Coronary artery (tissue), 2 donors: ENCODE measurements around the gene UBTF.

Source experiments
- DNase-seq: peaks from one replicate; pipeline ENCODE4 v3.0.0-alpha.2; 2017; ENCODE audit warnings: low spot score
- H3K27ac ChIP-seq, 2 donors: fragments of 200-600 bp; sonication (generic); one replicate each; pipeline ENCODE4 v1.5.1; 2016 to 2019
- H3K4me3 ChIP-seq: fragments of 200-600 bp; sonication (generic); 2 replicates; pipeline ENCODE4 v1.5.1; 2016; ENCODE audit warnings: mild to moderate bottlenecking, moderate library complexity
- CTCF ChIP-seq: fragments of 200-600 bp; sonication (generic); IDR thresholded peaks from one replicate; pipeline ENCODE4 v1.5.1; 2019; ENCODE audit warnings: antibody characterized with exemption

UBTF gene

GRCh38 chr17:44254361-44255095 lies 35.1 kb upstream of the UBTF start:
- Histone ChIP-seq H3K27ac (no peak overlapping the region), H3K4me3 (no peak overlapping the region)
- no peak for TF ChIP-seq CTCF
- no peak for DNase-seq

GRCh38 chr17:44253006-44253405 lies 33.5 kb upstream of the UBTF start:
- no peak for DNase-seq
- no peak overlapping the region for H3K27ac ChIP-seq
- H3K4me3 ChIP-seq: no peak overlapping the region
- no peak for TF ChIP-seq CTCF

GRCh38 chr17:44251062-44251461 lies 31.6 kb upstream of the UBTF start:
- no peak for TF ChIP-seq CTCF
- Histone ChIP-seq H3K27ac (no peak overlapping the region), H3K4me3 (no peak overlapping the region)
- no peak for DNase-seq

GRCh38 chr17:44249501-44250246 lies 30.2 kb upstream of the UBTF start:
- TF ChIP-seq CTCF: no peak
- DNase-seq: no peak
- no peak overlapping the region for H3K4me3 ChIP-seq
- H3K27ac ChIP-seq: no peak overlapping the region

GRCh38 chr17:44247876-44248736 lies 28.6 kb upstream of the UBTF start:
- H3K4me3 ChIP-seq: no peak overlapping the region
- no peak overlapping the region for H3K27ac ChIP-seq
- TF ChIP-seq CTCF: no peak
- no peak for DNase-seq

- no peak for DNase-seq
- H3K27ac ChIP-seq: no peak overlapping the region
- no peak overlapping the region for H3K4me3 ChIP-seq
- no peak for TF ChIP-seq CTCF
Measured at GRCh38 chr17:44247440-44247841, 28.0 kb upstream of the UBTF start.
